Natural killer cell (primary cell): Measurements from ENCODE around the gene MAPK11. TPM values are rescaled to one million over a fixed set of nuclear protein-coding genes. Genes with fewer than 3 reads are reported as not detected.

ENCODE experiments used
- ATAC-seq, 3 donors: fragments of 150-1000 bp in 2 of 3; fragments of 200-7000 bp in 1 of 3; cut with Tn5 transposase; 1 replicate in 1 of 3; 2 replicates in 2 of 3; pipeline ENCODE4 v1.10.0; 2021; ENCODE audit warnings: mild to moderate bottlenecking in 2 of 3, moderate library complexity in 2 of 3
- DNase-seq, 2 donors: peaks; one replicate each; pipeline versions ENCODE4 v3.0.0 to v3.0.0-alpha.2; 2013 to 2021; ENCODE audit warnings: mixed read lengths in 1 of 2
- H3K27ac ChIP-seq: one replicate; pipeline ENCODE4 v1.5.1; 2013; ENCODE audit warnings: mild to moderate bottlenecking, low read length
- H3K27me3 ChIP-seq: one replicate; pipeline ENCODE4 v1.6.1; 2013; ENCODE audit warnings: low read length; ENCODE audit not compliant: control insufficient read depth, insufficient read depth
- H3K36me3 ChIP-seq: one replicate; pipeline ENCODE4 v1.6.1; 2013; ENCODE audit warnings: low read length; ENCODE audit not compliant: control insufficient read depth, insufficient read depth
- H3K4me1 ChIP-seq: one replicate; pipeline ENCODE4 v1.6.1; 2013; ENCODE audit warnings: low read length; ENCODE audit not compliant: control insufficient read depth, insufficient read depth
- H3K4me3 ChIP-seq: one replicate; pipeline ENCODE4 v1.5.1; 2013; ENCODE audit warnings: low read length
- H3K9me3 ChIP-seq: one replicate; pipeline ENCODE4 v1.6.1; 2013; ENCODE audit warnings: low read length; ENCODE audit not compliant: control insufficient read depth, insufficient read depth
- H3K27ac Mint-ChIP-seq, 2 donors: one replicate each; pipeline ENCODE4 v1.8.0; 2022; ENCODE audit warnings: mild to moderate bottlenecking in 2 of 2, mixed read lengths in 2 of 2, moderate library complexity in 1 of 2
- H3K27me3 Mint-ChIP-seq, 2 donors: one replicate each; pipeline ENCODE4 v1.8.0; 2022; ENCODE audit warnings: low read depth in 2 of 2, mixed read lengths in 2 of 2
- H3K36me3 Mint-ChIP-seq: one replicate; pipeline ENCODE4 v1.8.0; 2022; ENCODE audit warnings: mixed read lengths
- H3K4me1 Mint-ChIP-seq, 2 donors: one replicate each; pipeline ENCODE4 v1.8.0; 2022; ENCODE audit warnings: mixed read lengths in 2 of 2
- H3K4me3 Mint-ChIP-seq: one replicate; pipeline ENCODE4 v1.8.0; 2022; ENCODE audit warnings: mild to moderate bottlenecking, moderate library complexity, mixed read lengths
- H3K9me3 Mint-ChIP-seq, 2 donors: one replicate each; pipeline ENCODE4 v1.8.0; 2022; ENCODE audit warnings: mixed read lengths in 2 of 2
- WGBS: methylation state at CpG from one replicate; pipeline ENCODE4 v1.1.7; 2013; ENCODE audit warnings: missing lambda C conversion rate; ENCODE audit not compliant: insufficient coverage; 5-methylcytosine and 5-hydroxymethylcytosine counted together
- intact Hi-C: fragments of 100-400 bp; cut with micrococcal nuclease; formaldehyde crosslinking; loops from one replicate; pipeline ENCODE4 v1.14.2; 2022
- total RNA-seq, 4 donors: library from RNA; stranded (reverse); fragments of 120-200 nt in 1 of 4; gene quantifications; one replicate each; pipeline versions ENCODE4 v1.2.3 to v1.2.4, GENCODE V29; 2013 to 2022
- TF ChIP-seq, protein P1 (sequence below): fragments of 200-600 bp; IDR thresholded peaks from one replicate; pipeline ENCODE4 v1.8.0; 2022; ENCODE audit warnings: antibody characterized with exemption

Gene MAPK11
- total RNA-seq, 3 donors from 2014 or later (not counting 1 experiment from before 2014, with no cell fraction given) = 2.2 to 3.1 (median 2.2) TPM

DNA sequence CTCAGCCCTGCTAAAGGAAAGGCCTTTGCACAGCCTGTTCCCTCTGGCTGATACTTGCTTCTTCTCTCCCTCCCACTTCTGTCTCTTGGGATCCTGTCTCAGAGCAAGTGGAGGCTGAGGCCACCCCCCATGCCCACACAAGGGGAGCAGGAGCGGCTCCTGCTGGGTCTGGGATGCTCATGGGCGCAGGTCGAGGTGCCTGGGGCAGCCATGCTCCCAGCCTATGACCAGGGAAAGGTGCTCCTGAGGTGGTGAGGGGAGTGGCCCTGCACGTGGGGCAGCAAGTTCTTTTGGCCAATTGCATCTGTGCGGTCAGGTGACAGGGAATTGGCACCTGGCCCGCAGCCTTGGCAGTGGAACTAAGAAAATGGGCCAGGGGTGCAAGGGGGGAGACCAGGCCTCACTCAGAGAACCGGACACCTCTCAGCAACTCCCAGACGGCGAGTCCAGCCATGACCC lies 1.5 kb downstream of the MAPK11 start:
- Mint-ChIP-seq H3K36me3 (no peaks in the 10 kb centered on the region), H3K9me3 (no peaks in the 10 kb centered on the region), H3K4me1 (peaks cover 0 to 10% of the 10 kb centered on the region in 2 donors), H3K27ac (no peak overlapping the region), H3K27me3 (peaks cover 0 to 7% of the 10 kb centered on the region in 2 donors), H3K4me3 (no peak overlapping the region)
- H3K4me1 ChIP-seq = peaks cover 33% of the 10 kb centered on the region
- no peaks in the 10 kb centered on the region for H3K9me3 ChIP-seq
- H3K27ac ChIP-seq = no peak overlapping the region
- H3K36me3 ChIP-seq = no peaks in the 10 kb centered on the region
- DNase-seq (no peak), ATAC-seq (no peak)
- TF ChIP-seq, protein P1, sequence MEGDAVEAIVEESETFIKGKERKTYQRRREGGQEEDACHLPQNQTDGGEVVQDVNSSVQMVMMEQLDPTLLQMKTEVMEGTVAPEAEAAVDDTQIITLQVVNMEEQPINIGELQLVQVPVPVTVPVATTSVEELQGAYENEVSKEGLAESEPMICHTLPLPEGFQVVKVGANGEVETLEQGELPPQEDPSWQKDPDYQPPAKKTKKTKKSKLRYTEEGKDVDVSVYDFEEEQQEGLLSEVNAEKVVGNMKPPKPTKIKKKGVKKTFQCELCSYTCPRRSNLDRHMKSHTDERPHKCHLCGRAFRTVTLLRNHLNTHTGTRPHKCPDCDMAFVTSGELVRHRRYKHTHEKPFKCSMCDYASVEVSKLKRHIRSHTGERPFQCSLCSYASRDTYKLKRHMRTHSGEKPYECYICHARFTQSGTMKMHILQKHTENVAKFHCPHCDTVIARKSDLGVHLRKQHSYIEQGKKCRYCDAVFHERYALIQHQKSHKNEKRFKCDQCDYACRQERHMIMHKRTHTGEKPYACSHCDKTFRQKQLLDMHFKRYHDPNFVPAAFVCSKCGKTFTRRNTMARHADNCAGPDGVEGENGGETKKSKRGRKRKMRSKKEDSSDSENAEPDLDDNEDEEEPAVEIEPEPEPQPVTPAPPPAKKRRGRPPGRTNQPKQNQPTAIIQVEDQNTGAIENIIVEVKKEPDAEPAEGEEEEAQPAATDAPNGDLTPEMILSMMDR = no peak
- intact Hi-C loops = no loop called here
- peaks cover 6% of the 10 kb centered on the region for H3K27me3 ChIP-seq
- 82% methylated on average over 9 of the region's 9 CpGs for WGBS
- no peak overlapping the region for H3K4me3 ChIP-seq

DNA sequence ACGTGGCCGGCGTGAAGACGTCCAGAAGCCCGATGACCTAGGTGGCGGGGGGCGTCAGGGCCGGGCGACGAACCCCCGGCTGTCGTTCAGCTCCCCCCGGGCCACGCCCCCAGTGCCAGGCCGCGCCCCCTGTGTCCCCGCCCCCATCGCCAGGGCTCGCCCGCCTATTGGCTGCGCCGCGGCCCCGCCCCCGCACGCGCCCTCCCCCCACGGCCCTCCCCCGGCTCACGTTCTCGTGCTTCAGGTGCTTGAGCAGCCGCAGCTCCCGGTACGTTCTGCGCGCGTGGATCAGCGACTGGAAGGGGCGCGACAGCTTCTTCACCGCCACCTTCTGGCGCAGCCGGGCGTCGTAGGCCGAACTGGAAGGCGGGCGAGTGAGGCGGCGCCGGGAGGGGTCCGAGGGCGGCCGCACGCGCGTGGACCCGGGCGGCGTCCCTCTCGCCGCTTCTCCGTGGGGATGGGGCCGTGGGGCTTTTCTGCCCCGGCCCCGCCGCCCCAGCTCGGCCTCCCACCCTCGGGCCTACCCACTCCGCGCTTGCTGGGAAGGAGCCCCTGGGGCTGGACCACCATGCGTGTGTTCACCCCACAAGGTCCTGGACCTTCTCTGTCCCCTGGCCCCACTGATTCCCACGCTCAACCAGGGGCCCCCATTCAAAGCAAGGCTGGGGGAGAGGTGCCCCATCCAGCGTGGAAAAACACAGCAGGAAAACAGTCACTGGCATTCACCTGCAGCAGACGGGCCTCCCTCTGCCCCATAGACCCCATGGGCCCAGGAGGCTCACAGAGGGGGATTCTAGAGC lies 2.4 kb downstream of the MAPK11 start:
- H3K4me1 ChIP-seq = peaks cover 33% of the 10 kb centered on the region
- no peak overlapping the region for H3K27ac ChIP-seq
- WGBS = 25% methylated on average over 75 of the region's 75 CpGs
- ATAC-seq = peak in 2 of 3 donors; percentile 24 to 26
- H3K4me3 Mint-ChIP-seq = no peak overlapping the region
- H3K27me3 ChIP-seq = peaks cover 8% of the 10 kb centered on the region
- no peaks in the 10 kb centered on the region for H3K9me3 ChIP-seq
- DNase-seq = peak in 1 of 2 donors; percentile 75
- peaks cover 0 to 7% of the 10 kb centered on the region in 2 donors for H3K27me3 Mint-ChIP-seq
- no peak overlapping the region for H3K27ac Mint-ChIP-seq
- intact Hi-C loops = no loop called here
- no peaks in the 10 kb centered on the region for H3K36me3 Mint-ChIP-seq
- TF ChIP-seq, protein P1 = no peak
- no peak overlapping the region for H3K4me3 ChIP-seq
- no peaks in the 10 kb centered on the region for H3K9me3 Mint-ChIP-seq
- H3K36me3 ChIP-seq = no peaks in the 10 kb centered on the region
- peaks cover 0 to 10% of the 10 kb centered on the region in 2 donors for H3K4me1 Mint-ChIP-seq

DNA sequence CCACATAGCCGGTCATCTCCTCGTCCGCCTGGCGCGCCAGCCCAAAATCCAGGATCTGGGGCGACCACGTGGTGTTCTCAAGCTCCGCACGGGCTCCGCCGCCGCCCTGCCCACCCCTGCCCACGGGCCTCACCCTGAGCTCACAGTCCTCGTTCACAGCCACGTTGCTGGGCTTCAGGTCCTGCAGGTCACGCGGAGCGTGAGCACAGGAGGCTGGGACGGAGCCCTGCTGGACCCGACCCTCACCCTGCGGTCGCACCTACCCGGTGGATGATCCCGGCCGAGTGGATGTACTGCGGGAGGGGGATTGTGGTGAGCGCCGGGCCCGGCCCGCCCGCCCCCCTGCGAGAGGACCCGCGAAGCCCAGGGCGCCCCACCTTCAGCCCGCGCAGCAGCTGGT lies 3.2 kb downstream of the MAPK11 start:
- H3K9me3 Mint-ChIP-seq = no peaks in the 10 kb centered on the region
- no peaks in the 10 kb centered on the region for H3K36me3 Mint-ChIP-seq
- no peak overlapping the region for H3K27ac ChIP-seq
- intact Hi-C loops = no loop called here
- peaks cover 12% of the 10 kb centered on the region for H3K27me3 ChIP-seq
- peaks cover 34% of the 10 kb centered on the region for H3K4me1 ChIP-seq
- H3K36me3 ChIP-seq = no peaks in the 10 kb centered on the region
- H3K27ac Mint-ChIP-seq = no peak overlapping the region
- H3K4me1 Mint-ChIP-seq = peaks cover 0 to 15% of the 10 kb centered on the region in 2 donors
- H3K4me3 Mint-ChIP-seq = no peak overlapping the region
- no peak overlapping the region for H3K4me3 ChIP-seq
- 93% methylated on average over 37 of the region's 37 CpGs for WGBS
- DNase-seq (no peak), ATAC-seq (no peak)
- TF ChIP-seq, protein P1 = no peak
- no peaks in the 10 kb centered on the region for H3K9me3 ChIP-seq
- peaks cover 0 to 7% of the 10 kb centered on the region in 2 donors for H3K27me3 Mint-ChIP-seq
